K562 (cell line): ENCODE data around the gene LSM11. TPM values are rescaled to one million over a fixed set of nuclear protein-coding genes. Genes with fewer than 3 reads are reported as not detected.

Source experiments
- ADNP ChIP-seq: fragments of 200-800 bp; sonication (Bioruptor generic); IDR thresholded peaks from 2 replicates; pipeline ENCODE4 v1.6.1; 2016; ENCODE audit warnings: missing genetic modification characterization, missing compliant biosample characterization
- CHD2 ChIP-seq: IDR thresholded peaks from 2 replicates; pipeline ENCODE4 v1.6.1; 2011; ENCODE audit warnings: low read depth, low read length
- E2F3 ChIP-seq: fragments of 250-450 bp; sonication (Bioruptor Pico); IDR thresholded peaks from 2 replicates; pipeline ENCODE4 v1.4.0; 2020; ENCODE audit warnings: mild to moderate bottlenecking
- FOSL1 ChIP-seq: fragments of 200-800 bp; sonication (Bioruptor generic); conservative IDR thresholded peaks from 2 replicates; pipeline ENCODE4 v1.6.1; 2016; ENCODE audit warnings: missing genetic modification characterization, missing compliant biosample characterization
- FOXA3 ChIP-seq, 2 experiments: fragments of 450-650 bp in 1 of 2; sonication (generic) in 1 of 2; formaldehyde crosslinking; IDR thresholded peaks in 1 of 2; conservative IDR thresholded peaks in 1 of 2; 2 replicates each; pipeline versions ENCODE4 v1.4.0 to v1.8.0; 2020 to 2022; ENCODE audit warnings: mild to moderate bottlenecking in 2 of 2, missing genetic modification reagents in 1 of 2
- L3MBTL2 ChIP-seq: fragments of 450-650 bp; IDR thresholded peaks from 2 replicates; pipeline ENCODE4 v1.6.1; 2016; ENCODE audit warnings: mild to moderate bottlenecking, moderate library complexity
- MBD2 ChIP-seq: sonication (generic); IDR thresholded peaks from 2 replicates; pipeline ENCODE4 v1.6.1; 2016; ENCODE audit warnings: low read depth, borderline replicate concordance
- MCM2 ChIP-seq: fragments of 450-650 bp; IDR thresholded peaks from 2 replicates; pipeline ENCODE4 v1.6.1; 2017; ENCODE audit warnings: low read depth, mild to moderate bottlenecking
- MEIS2 ChIP-seq: fragments of 450-650 bp; IDR thresholded peaks from 2 replicates; pipeline ENCODE4 v1.6.1; 2014; ENCODE audit warnings: mild to moderate bottlenecking; ENCODE audit not compliant: partially characterized antibody
- NCOA4 ChIP-seq: fragments of 450-650 bp; IDR thresholded peaks from 2 replicates; pipeline ENCODE4 v1.6.1; 2018; ENCODE audit warnings: mild to moderate bottlenecking; ENCODE audit not compliant: partially characterized antibody
- POU5F1 ChIP-seq: fragments of 150-350 bp; IDR thresholded peaks from 2 replicates; pipeline ENCODE4 v1.6.1; 2014; ENCODE audit warnings: borderline replicate concordance, low read length, low read depth, mild to moderate bottlenecking; ENCODE audit not compliant: partially characterized antibody
- TBP ChIP-seq: optimal IDR thresholded peaks from 2 replicates; pipeline ENCODE3; 2011; ENCODE audit warnings: low read depth, low read length, improper control_type of control experiment
- TCF7L2 ChIP-seq: fragments of 150-350 bp; IDR thresholded peaks from 2 replicates; pipeline ENCODE4 v1.6.1; 2016; ENCODE audit warnings: low read depth, mild to moderate bottlenecking, low read length, moderate library complexity
- YBX1 ChIP-seq: fragments of 450-650 bp; IDR thresholded peaks from 2 replicates; pipeline ENCODE4 v1.7.1; 2016; ENCODE audit warnings: mild to moderate bottlenecking
- ZBTB7A ChIP-seq: IDR thresholded peaks from 2 replicates; pipeline ENCODE4 v1.6.1; 2011; ENCODE audit warnings: low read depth, mild to moderate bottlenecking, low read length, moderate library complexity, borderline replicate concordance; ENCODE audit not compliant: control insufficient read depth
- ZNF197 ChIP-seq: fragments of 200-800 bp; sonication (Bioruptor generic); IDR thresholded peaks from 2 replicates; pipeline ENCODE4 v1.6.1; 2016; ENCODE audit warnings: low read depth, missing genetic modification characterization, missing compliant biosample characterization
- ZNF23 ChIP-seq: fragments of 250-450 bp; sonication (Bioruptor Pico); IDR thresholded peaks from 2 replicates; pipeline ENCODE4 v1.4.0; 2020; ENCODE audit warnings: mild to moderate bottlenecking
- ZNF232 ChIP-seq: sonication (generic); formaldehyde crosslinking; IDR thresholded peaks from 2 replicates; pipeline ENCODE4 v1.8.0; 2022; ENCODE audit warnings: mild to moderate bottlenecking, missing genetic modification reagents
- ZNF778 ChIP-seq: fragments of 450-650 bp; formaldehyde crosslinking; IDR thresholded peaks from 2 replicates; pipeline ENCODE4 v1.4.0; 2020; ENCODE audit warnings: mild to moderate bottlenecking, moderate library complexity
- polyA plus RNA-seq, 8 experiments: library from polyadenylated mRNA; depleted of rRNA in 4 of 8; stranded (reverse) in 5 of 8; unstranded in 3 of 8; fragments of >200 nt; fragmentation: Nextera tagmentation in 2 of 8; fragmentation: Illumina TruSeq in 1 of 8; extraction: Ambion mirVana in 2 of 8; extraction: Trizol in 1 of 8; gene quantifications; 2 replicates each; pipeline versions ENCODE4 v1.2.1 to v1.2.3, GENCODE V29; 2011 to 2014; ENCODE audit warnings: inconsistent platforms in 1 of 8, missing spikeins in 1 of 8
- total RNA-seq, 7 experiments: library from RNA; depleted of rRNA in 6 of 7; stranded (reverse); fragments of >200 nt in 6 of 7; fragmentation: Illumina TruSeq in 2 of 7; extraction: Trizol in 2 of 7; gene quantifications; 2 replicates each; pipeline versions ENCODE4 v1.2.1 to v1.2.3, GENCODE V29; 2011 to 2021; ENCODE audit warnings: low replicate concordance in 1 of 7
- TF ChIP-seq, protein P1 (sequence below): sonication (generic); formaldehyde crosslinking; IDR thresholded peaks from 2 replicates; pipeline ENCODE4 v1.8.1; 2023; ENCODE audit warnings: mild to moderate bottlenecking, missing genetic modification reagents, moderate library complexity
- TF ChIP-seq, protein P2 (sequence below): fragments of 250-450 bp; sonication (Bioruptor Pico); IDR thresholded peaks from 2 replicates; pipeline ENCODE4 v1.6.1; 2021; ENCODE audit warnings: mild to moderate bottlenecking
- TF ChIP-seq, protein P3 (sequence below): fragments of 450-650 bp; formaldehyde crosslinking; IDR thresholded peaks from 2 replicates; pipeline ENCODE4 v1.4.0; 2020; ENCODE audit warnings: mild to moderate bottlenecking, moderate library complexity
- TF ChIP-seq, protein P4 (sequence below), 2 experiments: IDR thresholded peaks; 2 replicates each; pipeline ENCODE4 v1.6.1; 2012; ENCODE audit warnings: improper control_type of control experiment in 2 of 2, low read depth in 2 of 2, low read length in 2 of 2, borderline replicate concordance in 1 of 2

Gene LSM11
- total and polyA plus RNA-seq, 9 of the 15 experiments (the other 6 are each of a cell fraction or from before 2014, with no cell fraction given), result 1.8 to 9.4 (median 4.7) TPM

DNA sequence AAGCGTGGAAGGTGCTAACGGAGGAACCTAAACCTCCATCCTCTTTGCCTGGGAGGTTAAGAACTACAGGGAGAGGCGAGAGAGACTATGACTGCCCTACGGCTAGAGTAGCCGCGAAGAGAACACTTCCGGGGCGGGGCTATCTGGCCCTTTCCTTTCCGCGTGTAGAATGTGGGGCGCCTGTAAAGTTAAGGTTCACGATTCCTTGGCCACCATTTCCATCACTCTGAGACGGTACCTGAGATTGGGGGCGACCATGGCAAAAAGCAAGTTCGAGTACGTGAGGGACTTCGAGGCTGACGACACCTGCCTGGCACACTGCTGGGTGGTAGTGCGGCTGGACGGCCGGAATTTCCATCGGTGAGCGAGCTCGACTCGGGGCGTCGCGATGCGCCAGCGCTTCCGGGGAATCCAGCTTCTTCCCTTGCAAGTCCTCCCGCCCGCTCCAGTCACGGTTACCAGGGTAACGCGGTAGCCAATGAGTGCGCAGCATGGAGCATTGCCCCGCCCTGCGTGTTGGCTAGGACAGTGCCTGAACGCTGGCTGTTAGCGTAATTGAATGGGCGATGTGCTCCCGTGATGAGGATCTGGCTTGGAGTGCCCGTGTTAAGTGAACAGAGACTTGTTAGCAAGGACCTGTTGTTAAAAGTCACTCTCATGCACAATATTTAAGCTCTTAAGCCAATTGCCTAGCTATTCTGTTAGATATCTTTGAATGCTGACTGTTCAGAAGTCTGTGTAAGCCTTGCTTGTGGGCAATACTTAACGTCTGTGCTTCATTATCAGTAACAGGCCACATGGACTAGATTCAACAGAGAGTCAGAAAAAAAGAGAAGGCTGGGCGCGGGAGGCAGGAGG lies 12.0 kb upstream of the LSM11 start, which contains the start of gene THG1L (continued):
- TF ChIP-seq ZBTB7A (no peak), ZNF23 (CRISPR knock-in tag) (no peak), CHD2 (peak; percentile 48; the same call in 1 of the 2 replicates), FOSL1 (tag) (peak; percentile 41), MEIS2 (no peak), TBP (peak; percentile 78), NCOA4 (no peak), ZNF778 (CRISPR knock-in tag) (no peak), MCM2 (no peak), L3MBTL2 (peak; percentile 87), FOXA3 (CRISPR knock-in tag; conservative IDR thresholded peaks at IDR 0.05 in 1 of 2, IDR thresholded peaks at IDR 0.05 in 1 of 2) (peak in 1 of 2 experiments; percentile 40; a peak in 1 of 4 replicates), TCF7L2 (no peak), ZNF232 (CRISPR knock-in tag) (no peak), E2F3 (no peak), ADNP (tag) (no peak), MBD2 (peak; percentile 53; the same call in 1 of the 2 replicates), ZNF197 (no peak), YBX1 (no peak), POU5F1 (no peak)
- TF ChIP-seq, protein P1, sequence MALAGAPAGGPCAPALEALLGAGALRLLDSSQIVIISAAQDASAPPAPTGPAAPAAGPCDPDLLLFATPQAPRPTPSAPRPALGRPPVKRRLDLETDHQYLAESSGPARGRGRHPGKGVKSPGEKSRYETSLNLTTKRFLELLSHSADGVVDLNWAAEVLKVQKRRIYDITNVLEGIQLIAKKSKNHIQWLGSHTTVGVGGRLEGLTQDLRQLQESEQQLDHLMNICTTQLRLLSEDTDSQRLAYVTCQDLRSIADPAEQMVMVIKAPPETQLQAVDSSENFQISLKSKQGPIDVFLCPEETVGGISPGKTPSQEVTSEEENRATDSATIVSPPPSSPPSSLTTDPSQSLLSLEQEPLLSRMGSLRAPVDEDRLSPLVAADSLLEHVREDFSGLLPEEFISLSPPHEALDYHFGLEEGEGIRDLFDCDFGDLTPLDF (CRISPR knock-in tag), result no peak
- TF ChIP-seq, protein P2, sequence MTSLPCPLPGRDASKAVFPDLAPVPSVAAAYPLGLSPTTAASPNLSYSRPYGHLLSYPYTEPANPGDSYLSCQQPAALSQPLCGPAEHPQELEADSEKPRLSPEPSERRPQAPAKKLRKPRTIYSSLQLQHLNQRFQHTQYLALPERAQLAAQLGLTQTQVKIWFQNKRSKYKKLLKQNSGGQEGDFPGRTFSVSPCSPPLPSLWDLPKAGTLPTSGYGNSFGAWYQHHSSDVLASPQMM, result no peak
- TF ChIP-seq, protein P3, sequence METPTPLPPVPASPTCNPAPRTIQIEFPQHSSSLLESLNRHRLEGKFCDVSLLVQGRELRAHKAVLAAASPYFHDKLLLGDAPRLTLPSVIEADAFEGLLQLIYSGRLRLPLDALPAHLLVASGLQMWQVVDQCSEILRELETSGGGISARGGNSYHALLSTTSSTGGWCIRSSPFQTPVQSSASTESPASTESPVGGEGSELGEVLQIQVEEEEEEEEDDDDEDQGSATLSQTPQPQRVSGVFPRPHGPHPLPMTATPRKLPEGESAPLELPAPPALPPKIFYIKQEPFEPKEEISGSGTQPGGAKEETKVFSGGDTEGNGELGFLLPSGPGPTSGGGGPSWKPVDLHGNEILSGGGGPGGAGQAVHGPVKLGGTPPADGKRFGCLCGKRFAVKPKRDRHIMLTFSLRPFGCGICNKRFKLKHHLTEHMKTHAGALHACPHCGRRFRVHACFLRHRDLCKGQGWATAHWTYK (CRISPR knock-in tag), result 0 out of 2 replicates have a peak, but pooled peaks have one; percentile 23
- TF ChIP-seq, protein P4, sequence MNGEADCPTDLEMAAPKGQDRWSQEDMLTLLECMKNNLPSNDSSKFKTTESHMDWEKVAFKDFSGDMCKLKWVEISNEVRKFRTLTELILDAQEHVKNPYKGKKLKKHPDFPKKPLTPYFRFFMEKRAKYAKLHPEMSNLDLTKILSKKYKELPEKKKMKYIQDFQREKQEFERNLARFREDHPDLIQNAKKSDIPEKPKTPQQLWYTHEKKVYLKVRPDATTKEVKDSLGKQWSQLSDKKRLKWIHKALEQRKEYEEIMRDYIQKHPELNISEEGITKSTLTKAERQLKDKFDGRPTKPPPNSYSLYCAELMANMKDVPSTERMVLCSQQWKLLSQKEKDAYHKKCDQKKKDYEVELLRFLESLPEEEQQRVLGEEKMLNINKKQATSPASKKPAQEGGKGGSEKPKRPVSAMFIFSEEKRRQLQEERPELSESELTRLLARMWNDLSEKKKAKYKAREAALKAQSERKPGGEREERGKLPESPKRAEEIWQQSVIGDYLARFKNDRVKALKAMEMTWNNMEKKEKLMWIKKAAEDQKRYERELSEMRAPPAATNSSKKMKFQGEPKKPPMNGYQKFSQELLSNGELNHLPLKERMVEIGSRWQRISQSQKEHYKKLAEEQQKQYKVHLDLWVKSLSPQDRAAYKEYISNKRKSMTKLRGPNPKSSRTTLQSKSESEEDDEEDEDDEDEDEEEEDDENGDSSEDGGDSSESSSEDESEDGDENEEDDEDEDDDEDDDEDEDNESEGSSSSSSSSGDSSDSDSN (IDR thresholded peaks at IDR 0.05; ENCODE audit: borderline replicate concordance in 1 of 2, low read depth in 2 of 2, low read length in 2 of 2), result no peak
